HepG2 (cell line): ENCODE results near the gene KHDC1. TPM values are rescaled to one million over a fixed set of nuclear protein-coding genes. Genes with fewer than 3 reads are reported as not detected.

Experiments
- ATAC-seq: fragments of 200-7000 bp; cut with Tn5 transposase; 3 replicates; pipeline ENCODE4 v1.9.1; 2020; ENCODE audit warnings: mild to moderate bottlenecking, moderate library complexity
- BruUV-seq: library from RNA; stranded (reverse); fragments of 400-500 nt; replicated peaks from 2 replicates; lab custom pipeline; 2021; lab: Mats Ljungman, UMichigan
- CTCF ChIA-PET: fragments of 300-600 bp; formaldehyde crosslinking; extraction: SDS; loops from one replicate; lab custom pipeline; 2021; ENCODE audit warnings: low total read pairs, inconsistent platforms, low intra/inter-chr PET ratio; lab: Yijun Ruan, JAX
- POLR2A ChIA-PET: fragments of 350-600 bp; sonication (Branson Sonifier 250); formaldehyde crosslinking; loops from one replicate; lab custom pipeline; 2020; ENCODE audit warnings: antibody characterized with exemption, inconsistent platforms; lab: Yijun Ruan, JAX
- DNase-seq: peaks from one replicate; pipeline ENCODE4 v3.0.0-alpha.2; 2015; ENCODE audit warnings: low spot score
- FAIRE-seq: peaks from 3 replicates; lab custom pipeline; 2011; peaks lifted over from hg19 to GRCh38; lab: Jason Lieb, UNC
- H2AFZ ChIP-seq: one replicate; pipeline ENCODE4 v1.6.1; 2011; ENCODE audit warnings: low read length, inconsistent platforms
- H3K27ac ChIP-seq: fragments of 300-600 bp; 3 replicates; pipeline ENCODE4 v1.8.0; 2011; ENCODE audit warnings: mixed run types, mild to moderate bottlenecking, mixed read lengths, low read length, inconsistent platforms; ENCODE audit not compliant: insufficient read depth; ENCODE audit errors: extremely low read length
- H3K27me3 ChIP-seq, 2 experiments: fragments of 200-600 bp in 1 of 2; 2 replicates in 1 of 2; 3 replicates in 1 of 2; pipeline versions ENCODE4 v1.6.0 to v1.8.0; 2011; ENCODE audit warnings: low read length in 2 of 2, mild to moderate bottlenecking in 2 of 2, moderate library complexity in 2 of 2, inconsistent platforms in 1 of 2; ENCODE audit not compliant: insufficient read depth in 2 of 2, control insufficient read depth in 1 of 2
- H3K36me3 ChIP-seq, 2 experiments: fragments of 200-600 bp in 1 of 2; replicated peaks in 1 of 2; 2 replicates in 1 of 2; 3 replicates in 1 of 2; pipeline versions ENCODE4 v1.5.1 to v1.8.0; 2011; ENCODE audit warnings: low read length in 2 of 2, inconsistent platforms in 1 of 2; ENCODE audit not compliant: insufficient read depth in 2 of 2, control insufficient read depth in 1 of 2
- H3K4me1 ChIP-seq: 2 replicates; pipeline ENCODE4 v1.5.1; 2012; ENCODE audit warnings: low read length, inconsistent platforms; ENCODE audit not compliant: insufficient read depth
- H3K4me2 ChIP-seq: 2 replicates; pipeline ENCODE4 v1.6.0; 2011; ENCODE audit warnings: low read depth, low read length, inconsistent platforms
- H3K4me3 ChIP-seq, 3 experiments: fragments of 200-600 bp in 1 of 3; sonication (generic), shearing (Covaris generic) in 1 of 3; replicated peaks in 1 of 3; 2 replicates each; pipeline ENCODE4 v1.5.1; 2011 to 2016; ENCODE audit warnings: low read length in 3 of 3, inconsistent platforms in 2 of 3, low read depth in 2 of 3, mild to moderate bottlenecking in 2 of 3, control low read depth in 1 of 3, mixed read lengths in 1 of 3; ENCODE audit not compliant: insufficient read depth in 1 of 3
- H3K79me2 ChIP-seq: one replicate; pipeline ENCODE4 v1.6.1; 2011; ENCODE audit warnings: low read length, inconsistent platforms; ENCODE audit not compliant: insufficient read depth
- H3K9ac ChIP-seq: 2 replicates; pipeline ENCODE4 v1.6.0; 2011; ENCODE audit warnings: mild to moderate bottlenecking, low read depth, low read length, inconsistent platforms; ENCODE audit not compliant: insufficient read depth
- H3K9me3 ChIP-seq: 2 replicates; pipeline ENCODE4 v1.5.1; 2012; ENCODE audit warnings: mild to moderate bottlenecking, low read length
- H4K20me1 ChIP-seq: 2 replicates; pipeline ENCODE4 v1.6.0; 2011; ENCODE audit warnings: inconsistent platforms, mild to moderate bottlenecking, low read length, moderate library complexity; ENCODE audit not compliant: insufficient read depth
- JUND ChIP-seq: sonication (generic); formaldehyde crosslinking; IDR thresholded peaks from 2 replicates; pipeline ENCODE4 v1.8.0; 2022; ENCODE audit warnings: mild to moderate bottlenecking, missing genetic modification reagents
- MAX ChIP-seq: IDR thresholded peaks from 2 replicates; pipeline ENCODE4 v1.6.1; 2012; ENCODE audit warnings: inconsistent platforms
- SCMH1 ChIP-seq: sonication (generic); formaldehyde crosslinking; IDR thresholded peaks from 2 replicates; pipeline ENCODE4 v1.9.0; 2021; ENCODE audit warnings: missing genetic modification reagents, mild to moderate bottlenecking, borderline replicate concordance
- UBTF ChIP-seq: sonication (generic); formaldehyde crosslinking; IDR thresholded peaks from 2 replicates; pipeline ENCODE4 v1.4.0; 2020; ENCODE audit warnings: mild to moderate bottlenecking, missing genetic modification reagents
- ZNF432 ChIP-seq: sonication (generic); formaldehyde crosslinking; IDR thresholded peaks from 2 replicates; pipeline ENCODE4 v1.5.0; 2020; ENCODE audit warnings: missing genetic modification reagents, mild to moderate bottlenecking, borderline replicate concordance
- WGBS: methylation state at CpG from one replicate; pipeline ENCODE4 v1.1.6; 2017; ENCODE audit warnings: low lambda C conversion rate; 5-methylcytosine and 5-hydroxymethylcytosine counted together
- in situ Hi-C: cut with HindIII; loops from 2 replicates; pipeline ENCODE4 v1.10.0; 2017; ENCODE audit warnings: low pct_unique_long_range_greater_than_20kb; ENCODE audit not compliant: extremely low pct_ligation_motif_present
- intact Hi-C: fragments of 100-400 bp; cut with micrococcal nuclease; formaldehyde crosslinking; loops from one replicate; pipeline ENCODE4 v1.10.0; 2022; ENCODE audit not compliant: unreplicated experiment
- polyA plus RNA-seq, 8 experiments: library from polyadenylated mRNA; depleted of rRNA in 3 of 8; stranded (reverse) in 7 of 8; unstranded in 1 of 8; fragments of >200 nt; fragmentation: Illumina TruSeq in 4 of 8; extraction: Trizol in 4 of 8; gene quantifications; 2 replicates each; pipeline versions ENCODE4 v1.2.1 to v1.2.3, GENCODE V29; 2011 to 2016; ENCODE audit warnings: low read depth in 4 of 8, missing spikeins in 1 of 8, mixed read lengths in 1 of 8; ENCODE audit not compliant: insufficient read depth in 1 of 8
- total RNA-seq, 5 experiments: library from RNA; depleted of rRNA; stranded (reverse); fragments of >200 nt; fragmentation: Illumina TruSeq; extraction: Trizol; gene quantifications; 2 replicates each; pipeline ENCODE4 v1.2.3, GENCODE V29; 2016; ENCODE audit warnings: low read depth in 1 of 5

KHDC1 gene
- total and polyA plus RNA-seq, 2 of the 13 experiments (the other 11 are each of a cell fraction or from before 2014, with no cell fraction given) = not detected

- no peak overlapping the region for H3K27ac ChIP-seq
These were observed 29.9 kb downstream of the KHDC1 start for GRCh38 chr6:73233048-73233447.

More at GRCh38 chr6:73233048-73233447, 29.9 kb downstream of the KHDC1 start:
- Histone ChIP-seq H3K4me1 (no peaks in the 10 kb centered on the region), H3K79me2 (no peaks in the 10 kb centered on the region), H3K27me3 (peaks cover 0 to 12% of the 10 kb centered on the region in 2 experiments; a peak in 1 of 5 replicates), H4K20me1 (0 out of 2 replicates have a peak, but pooled peaks cover 3% of the 10 kb centered on the region), H2AFZ (no peak overlapping the region), H3K9me3 (no peaks in the 10 kb centered on the region), H3K4me2 (no peak overlapping the region), H3K4me3 (no peak overlapping the region), H3K36me3 (no peaks in the 10 kb centered on the region), H3K9ac (no peak overlapping the region)
- intact Hi-C loops = no loop called here
- ATAC-seq = no peak
- POLR2A ChIA-PET = no interaction called here
- in situ Hi-C loops = no loop called here
- DNase-seq = no peak
- CTCF ChIA-PET = no interaction called here
- no peak for TF ChIP-seq SCMH1 (CRISPR knock-in tag)
- no peak for TF ChIP-seq UBTF
- TF ChIP-seq MAX = no peak
- no peak for TF ChIP-seq ZNF432 (CRISPR knock-in tag)
- no peak for TF ChIP-seq JUND
- WGBS = 2% methylated on average over 6 of the region's 6 CpGs
- no TSS peak for BruUV-seq
- no peak for FAIRE-seq
